Osteoblast (primary cell): ENCODE data around the gene ARMC7. TPM values are rescaled to one million over a fixed set of nuclear protein-coding genes. Genes with fewer than 3 reads are reported as not detected.

Experiments
- DNase-seq: peaks from one replicate; pipeline ENCODE4 v3.0.0; 2011; ENCODE audit warnings: low spot score, mixed read lengths; ENCODE audit not compliant: insufficient read length; ENCODE audit errors: missing footprints
- H2AFZ ChIP-seq: 2 replicates; pipeline ENCODE4 v1.6.0; 2011; ENCODE audit warnings: mild to moderate bottlenecking, low read length
- H3K27ac ChIP-seq: 2 replicates; pipeline ENCODE4 v1.5.1; 2011; ENCODE audit warnings: mild to moderate bottlenecking, low read depth, low read length, moderate library complexity
- H3K27me3 ChIP-seq: 2 replicates; pipeline ENCODE4 v1.6.0; 2012; ENCODE audit warnings: mild to moderate bottlenecking, control low read depth, inconsistent platforms, low read length, moderate library complexity; ENCODE audit not compliant: insufficient read depth
- H3K36me3 ChIP-seq: 2 replicates; pipeline ENCODE4 v1.5.1; 2011; ENCODE audit warnings: mild to moderate bottlenecking, low read length, control low read depth, moderate library complexity; ENCODE audit not compliant: insufficient read depth
- H3K4me1 ChIP-seq: 2 replicates; pipeline ENCODE4 v1.5.1; 2011; ENCODE audit warnings: mild to moderate bottlenecking, low read length, control low read depth, moderate library complexity; ENCODE audit not compliant: insufficient read depth
- H3K4me2 ChIP-seq: 2 replicates; pipeline ENCODE4 v1.6.0; 2011; ENCODE audit warnings: mild to moderate bottlenecking, low read length; ENCODE audit not compliant: insufficient read depth
- H3K4me3 ChIP-seq: fragments of 200-600 bp; sonication (generic); 3 replicates; pipeline ENCODE4 v1.5.1; 2012; ENCODE audit warnings: mild to moderate bottlenecking, low read length, inconsistent platforms; ENCODE audit not compliant: insufficient read depth
- H3K79me2 ChIP-seq: 2 replicates; pipeline ENCODE4 v1.6.0; 2012; ENCODE audit warnings: mild to moderate bottlenecking, low read length, control low read depth, inconsistent platforms; ENCODE audit not compliant: insufficient read depth
- H3K9me3 ChIP-seq: 2 replicates; pipeline ENCODE4 v1.5.1; 2011; ENCODE audit warnings: low read depth, low read length, control low read depth
- H4K20me1 ChIP-seq: 2 replicates; pipeline ENCODE4 v1.6.0; 2012; ENCODE audit warnings: mild to moderate bottlenecking, low read length, control low read depth; ENCODE audit not compliant: insufficient read depth
- total RNA-seq: library from RNA; depleted of rRNA; stranded (reverse); fragments of >200 nt; gene quantifications from 2 replicates; pipeline ENCODE4 v1.2.3, GENCODE V29; 2012
- TF ChIP-seq, protein P1 (sequence below): IDR thresholded peaks from 2 replicates; pipeline ENCODE4 v1.5.1; 2011; ENCODE audit warnings: mild to moderate bottlenecking, low read depth, low read length, moderate library complexity; ENCODE audit errors: extremely low read depth

The ARMC7 gene
- total RNA-seq, 1 donor = 3.3 TPM

DNA sequence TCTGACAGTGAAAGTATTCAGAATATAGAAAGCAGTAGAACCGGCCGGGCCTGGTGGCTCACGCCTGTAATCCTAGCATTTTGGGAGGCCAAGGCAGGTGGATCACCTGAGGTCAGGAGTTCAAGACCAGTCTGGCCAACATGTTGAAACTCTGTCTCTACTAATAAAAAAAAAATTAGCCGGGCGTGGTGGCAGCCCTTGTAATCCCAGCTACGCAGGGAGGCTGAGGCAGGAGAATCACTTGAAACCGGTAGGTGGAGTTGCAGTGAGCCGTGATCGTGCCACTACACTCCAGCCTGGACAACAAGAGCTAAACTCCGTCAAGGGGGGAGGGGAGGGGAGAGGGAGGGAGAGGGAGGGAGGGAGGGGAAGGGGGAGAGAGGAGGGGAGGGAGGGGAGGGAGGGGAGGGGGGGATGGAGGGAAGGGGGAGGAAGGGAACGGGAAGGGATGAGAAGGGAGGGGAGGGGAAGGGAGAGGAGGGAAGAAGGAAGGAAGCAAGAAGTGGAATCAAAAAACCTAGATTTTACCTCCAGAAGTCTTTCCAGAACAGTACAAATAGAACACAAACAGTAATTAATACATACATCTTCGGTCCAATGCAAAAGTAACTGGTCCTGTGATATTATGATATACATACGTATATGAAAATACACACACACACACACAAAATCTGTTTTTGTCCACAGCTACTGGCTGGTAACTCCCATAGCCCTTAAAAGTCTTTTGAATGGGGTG is 32.6 kb downstream of the ARMC7 start:
- TF ChIP-seq, protein P1, sequence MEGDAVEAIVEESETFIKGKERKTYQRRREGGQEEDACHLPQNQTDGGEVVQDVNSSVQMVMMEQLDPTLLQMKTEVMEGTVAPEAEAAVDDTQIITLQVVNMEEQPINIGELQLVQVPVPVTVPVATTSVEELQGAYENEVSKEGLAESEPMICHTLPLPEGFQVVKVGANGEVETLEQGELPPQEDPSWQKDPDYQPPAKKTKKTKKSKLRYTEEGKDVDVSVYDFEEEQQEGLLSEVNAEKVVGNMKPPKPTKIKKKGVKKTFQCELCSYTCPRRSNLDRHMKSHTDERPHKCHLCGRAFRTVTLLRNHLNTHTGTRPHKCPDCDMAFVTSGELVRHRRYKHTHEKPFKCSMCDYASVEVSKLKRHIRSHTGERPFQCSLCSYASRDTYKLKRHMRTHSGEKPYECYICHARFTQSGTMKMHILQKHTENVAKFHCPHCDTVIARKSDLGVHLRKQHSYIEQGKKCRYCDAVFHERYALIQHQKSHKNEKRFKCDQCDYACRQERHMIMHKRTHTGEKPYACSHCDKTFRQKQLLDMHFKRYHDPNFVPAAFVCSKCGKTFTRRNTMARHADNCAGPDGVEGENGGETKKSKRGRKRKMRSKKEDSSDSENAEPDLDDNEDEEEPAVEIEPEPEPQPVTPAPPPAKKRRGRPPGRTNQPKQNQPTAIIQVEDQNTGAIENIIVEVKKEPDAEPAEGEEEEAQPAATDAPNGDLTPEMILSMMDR = no peak
- Histone ChIP-seq H3K27me3 (no peaks in the 10 kb centered on the region), H3K4me2 (no peak overlapping the region), H3K4me1 (no peaks in the 10 kb centered on the region), H3K9me3 (no peaks in the 10 kb centered on the region), H4K20me1 (no peaks in the 10 kb centered on the region), H3K4me3 (no peak overlapping the region), H3K79me2 (peaks cover 7% of the 10 kb centered on the region), H3K36me3 (peaks cover 74% of the 10 kb centered on the region), H2AFZ (no peak overlapping the region), H3K27ac (no peak overlapping the region)
- no peak for DNase-seq

DNA sequence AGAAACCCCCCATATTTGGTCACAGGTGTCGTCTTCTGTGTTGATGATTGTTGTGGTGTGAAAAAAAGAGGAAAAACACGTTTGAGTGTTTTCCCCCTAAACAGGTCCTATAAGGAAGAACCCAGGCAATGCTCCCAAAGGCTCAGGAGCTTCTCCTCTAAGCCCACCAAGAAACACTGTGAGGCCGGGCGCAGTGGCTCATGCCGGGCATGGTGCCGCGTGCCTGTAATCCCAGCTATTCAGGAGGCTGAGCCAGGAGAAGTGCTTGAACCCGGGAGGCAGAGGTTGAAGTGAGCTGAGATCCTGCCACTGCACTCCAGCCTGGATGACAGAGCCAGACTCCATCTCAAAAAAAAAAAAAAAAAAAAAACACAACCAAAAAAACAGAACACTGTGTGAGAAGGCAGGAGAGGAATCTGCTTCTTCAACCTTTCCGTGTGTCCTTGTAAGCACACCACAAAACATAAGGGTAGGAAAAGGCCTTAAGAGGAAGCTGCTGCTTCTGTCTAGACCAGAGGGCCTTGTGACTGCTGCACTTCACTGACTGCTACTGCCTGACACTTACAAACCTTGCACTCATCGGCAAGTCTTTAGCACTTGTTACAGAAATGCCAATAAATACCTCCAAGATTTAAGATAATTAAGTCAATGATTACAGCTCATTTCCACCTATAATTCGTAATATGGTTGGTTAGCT is 35.2 kb downstream of the ARMC7 start:
- Histone ChIP-seq H3K9me3 (no peaks in the 10 kb centered on the region), H2AFZ (no peak overlapping the region), H3K27ac (no peak overlapping the region), H3K4me3 (no peak overlapping the region), H3K79me2 (peaks cover 29% of the 10 kb centered on the region), H3K27me3 (no peaks in the 10 kb centered on the region), H3K36me3 (peaks cover 76% of the 10 kb centered on the region), H3K4me2 (no peak overlapping the region), H3K4me1 (no peaks in the 10 kb centered on the region), H4K20me1 (peaks cover 3% of the 10 kb centered on the region)
- DNase-seq = peak; percentile 36
- TF ChIP-seq, protein P1 = no peak

DNA sequence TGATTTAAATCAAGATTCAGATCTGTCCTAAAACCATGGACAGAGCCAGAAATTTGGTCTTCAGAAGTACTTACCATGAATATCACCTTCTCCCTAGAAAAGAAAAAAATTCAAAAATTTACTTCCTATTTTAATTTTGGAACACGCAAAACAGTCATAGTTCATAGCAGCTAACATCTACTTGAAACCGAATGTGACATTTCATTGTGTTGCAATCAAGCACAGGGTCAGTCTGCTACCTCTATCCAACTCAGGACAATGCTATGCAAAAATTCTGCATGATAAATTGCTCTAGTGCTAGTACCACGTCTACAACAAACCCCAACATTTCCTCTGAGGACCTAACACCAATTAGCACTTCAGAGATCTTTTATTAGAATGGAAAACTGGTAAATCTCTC is 36.8 kb downstream of the ARMC7 start:
- peak overlapping the region; percentile 29 for H3K27ac ChIP-seq
- peaks cover 4% of the 10 kb centered on the region for H4K20me1 ChIP-seq
- H3K4me2 ChIP-seq = no peak overlapping the region
- H3K4me1 ChIP-seq = no peaks in the 10 kb centered on the region
- no peak overlapping the region for H2AFZ ChIP-seq
- peaks cover 62% of the 10 kb centered on the region for H3K36me3 ChIP-seq
- H3K9me3 ChIP-seq = no peaks in the 10 kb centered on the region
- H3K79me2 ChIP-seq = peaks cover 45% of the 10 kb centered on the region
- no peak for DNase-seq
- TF ChIP-seq, protein P1 = no peak
- no peaks in the 10 kb centered on the region for H3K27me3 ChIP-seq
- H3K4me3 ChIP-seq = no peak overlapping the region

DNA sequence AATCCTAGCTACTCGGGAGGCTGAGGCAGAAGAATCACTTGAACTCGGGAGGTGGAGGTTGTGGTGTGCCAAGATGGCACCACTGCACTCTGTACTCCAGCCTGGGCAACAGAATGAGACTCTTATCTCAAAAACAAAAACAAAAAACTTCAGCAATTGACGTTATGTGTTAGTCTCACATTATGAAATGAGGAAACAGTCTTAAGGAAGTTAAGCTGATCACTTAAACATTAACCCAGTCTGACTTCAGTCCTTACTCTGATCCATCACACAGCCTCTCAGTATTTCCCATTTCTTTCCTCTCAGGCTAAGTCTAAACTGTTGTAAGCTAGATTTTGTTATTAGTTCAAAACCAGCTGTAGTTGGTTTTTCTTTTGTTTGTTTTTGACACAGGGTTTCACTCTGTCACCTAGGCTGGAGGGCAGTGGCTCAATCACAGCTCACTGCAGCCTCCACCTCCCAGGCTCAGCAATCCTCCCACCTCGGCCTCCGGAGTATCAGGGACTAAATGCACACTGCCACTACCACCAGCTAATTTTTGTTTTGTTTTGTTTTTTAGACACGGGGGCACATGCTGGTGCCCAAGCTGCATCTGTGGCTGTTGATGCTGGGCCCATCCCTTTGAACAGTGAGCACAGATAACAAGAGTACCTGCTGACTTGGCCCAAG is 38.2 kb downstream of the ARMC7 start:
- no peak for DNase-seq
- Histone ChIP-seq H2AFZ (no peak overlapping the region), H4K20me1 (peaks cover 7% of the 10 kb centered on the region), H3K9me3 (no peaks in the 10 kb centered on the region), H3K27me3 (no peaks in the 10 kb centered on the region), H3K36me3 (peaks cover 56% of the 10 kb centered on the region), H3K4me2 (no peak overlapping the region), H3K79me2 (peaks cover 60% of the 10 kb centered on the region), H3K27ac (no peak overlapping the region), H3K4me1 (peaks cover 7% of the 10 kb centered on the region), H3K4me3 (no peak overlapping the region)
- TF ChIP-seq, protein P1 = no peak
